H9 (cell line): ENCODE results near the gene ANAPC15. TPM values are rescaled to one million over a fixed set of nuclear protein-coding genes. Genes with fewer than 3 reads are reported as not detected.

ENCODE experiments used
- DNase-seq: peaks from one replicate; pipeline ENCODE4 v3.0.0-alpha.2; 2017
- H2AFZ ChIP-seq: one replicate; pipeline ENCODE4 v1.6.1; 2013; ENCODE audit warnings: mild to moderate bottlenecking, low read length, control low read depth, moderate library complexity
- H2AK5ac ChIP-seq: 2 replicates; pipeline ENCODE4 v1.6.1; 2013; ENCODE audit warnings: low read length, control low read depth, mixed read lengths; ENCODE audit not compliant: insufficient read length
- H2BK120ac ChIP-seq: one replicate; pipeline ENCODE4 v1.6.1; 2013; ENCODE audit warnings: low read depth, mild to moderate bottlenecking, low read length, control low read depth, inconsistent platforms; ENCODE audit not compliant: poor library complexity, severe bottlenecking
- H2BK12ac ChIP-seq: 2 replicates; pipeline ENCODE4 v1.6.1; 2013; ENCODE audit warnings: low read length, control low read depth, mixed read lengths, low read depth; ENCODE audit not compliant: insufficient read length
- H2BK15ac ChIP-seq: 2 replicates; pipeline ENCODE4 v1.6.1; 2013; ENCODE audit warnings: low read depth, low read length, control low read depth
- H2BK20ac ChIP-seq: one replicate; pipeline ENCODE4 v1.6.1; 2013; ENCODE audit warnings: low read depth, mild to moderate bottlenecking, low read length, control low read depth, inconsistent platforms; ENCODE audit not compliant: poor library complexity, severe bottlenecking
- H2BK5ac ChIP-seq: 2 replicates; pipeline ENCODE4 v1.6.1; 2013; ENCODE audit warnings: low read length, control low read depth, mixed read lengths; ENCODE audit not compliant: insufficient read length
- H3K14ac ChIP-seq: 2 replicates; pipeline ENCODE4 v1.6.1; 2013; ENCODE audit warnings: low read length, control low read depth; ENCODE audit not compliant: insufficient read depth
- H3K18ac ChIP-seq: 2 replicates; pipeline ENCODE4 v1.6.1; 2013; ENCODE audit warnings: low read depth, mild to moderate bottlenecking, mixed read lengths, low read length, control low read depth; ENCODE audit not compliant: insufficient read length
- H3K23ac ChIP-seq: 2 replicates; pipeline ENCODE4 v1.6.1; 2013; ENCODE audit warnings: low read length, control low read depth, mixed read lengths, low read depth; ENCODE audit not compliant: insufficient read length
- H3K23me2 ChIP-seq: 2 replicates; pipeline ENCODE4 v1.6.1; 2013; ENCODE audit warnings: low read depth, mild to moderate bottlenecking, mixed read lengths, low read length, control low read depth; ENCODE audit not compliant: insufficient read length, poor library complexity, severe bottlenecking
- H3K27ac ChIP-seq: 2 replicates; pipeline ENCODE4 v1.5.1; 2013; ENCODE audit warnings: low read length, control low read depth, mixed read lengths, low read depth; ENCODE audit not compliant: insufficient read length
- H3K27me3 ChIP-seq: 2 replicates; pipeline ENCODE4 v1.6.1; 2013; ENCODE audit warnings: low read length, control low read depth, inconsistent platforms; ENCODE audit not compliant: insufficient read depth
- H3K4ac ChIP-seq: 2 replicates; pipeline ENCODE4 v1.6.1; 2013; ENCODE audit warnings: low read depth, mild to moderate bottlenecking, control low read depth, inconsistent platforms, low read length, moderate library complexity
- H3K4me1 ChIP-seq: 2 replicates; pipeline ENCODE4 v1.6.1; 2013; ENCODE audit warnings: low read length, control low read depth, inconsistent platforms; ENCODE audit not compliant: insufficient read depth
- H3K4me2 ChIP-seq: 2 replicates; pipeline ENCODE4 v1.6.1; 2013; ENCODE audit warnings: low read length, control low read depth, mixed read lengths; ENCODE audit not compliant: insufficient read length, insufficient read depth
- H3K56ac ChIP-seq: 2 replicates; pipeline ENCODE4 v1.6.1; 2013; ENCODE audit warnings: low read depth, mild to moderate bottlenecking, mixed read lengths, low read length, control low read depth; ENCODE audit not compliant: insufficient read length
- H3K79me1 ChIP-seq: 2 replicates; pipeline ENCODE4 v1.6.1; 2013; ENCODE audit warnings: low read depth, mild to moderate bottlenecking, moderate library complexity, low read length, control low read depth, inconsistent platforms; ENCODE audit not compliant: insufficient read depth, poor library complexity, severe bottlenecking
- H3K79me2 ChIP-seq: 2 replicates; pipeline ENCODE4 v1.6.1; 2013; ENCODE audit warnings: low read length, control low read depth, inconsistent platforms; ENCODE audit not compliant: insufficient read depth
- H3K9ac ChIP-seq: 2 replicates; pipeline ENCODE4 v1.6.1; 2013; ENCODE audit warnings: low read length, control low read depth, mixed read lengths; ENCODE audit not compliant: insufficient read length; ENCODE audit errors: extremely low read depth
- H3K9me3 ChIP-seq: one replicate; pipeline ENCODE4 v1.6.1; 2013; ENCODE audit warnings: low read depth, low read length, inconsistent platforms; ENCODE audit not compliant: control insufficient read depth
- H3T11ph ChIP-seq: one replicate; pipeline ENCODE4 v1.6.1; 2013; ENCODE audit warnings: mild to moderate bottlenecking, low read length, control low read depth, inconsistent platforms
- H4K20me1 ChIP-seq: one replicate; pipeline ENCODE4 v1.6.1; 2013; ENCODE audit not compliant: control insufficient read depth, insufficient read length, insufficient read depth
- H4K5ac ChIP-seq: 2 replicates; pipeline ENCODE4 v1.6.1; 2013; ENCODE audit warnings: low read depth, mild to moderate bottlenecking, mixed read lengths, low read length, control low read depth; ENCODE audit not compliant: insufficient read length
- H4K8ac ChIP-seq: replicated peaks from 2 replicates; pipeline ENCODE4 v1.6.1; 2013; ENCODE audit warnings: low read length, control low read depth, mixed read lengths, low read depth; ENCODE audit not compliant: insufficient read length
- H4K91ac ChIP-seq: 2 replicates; pipeline ENCODE4 v1.6.1; 2013; ENCODE audit warnings: low read depth, mild to moderate bottlenecking, moderate library complexity, mixed read lengths, low read length, control low read depth; ENCODE audit not compliant: insufficient read length
- H3K27ac Mint-ChIP-seq, 3 experiments: 2 replicates in 2 of 3; 3 replicates in 1 of 3; pipeline ENCODE4 v1.8.0; 2020 to 2021; ENCODE audit warnings: mixed read lengths in 3 of 3, mild to moderate bottlenecking in 1 of 3, moderate library complexity in 1 of 3
- H3K27me3 Mint-ChIP-seq: 2 replicates; pipeline ENCODE4 v1.8.0; 2021; ENCODE audit warnings: low read depth, mild to moderate bottlenecking, moderate library complexity, mixed read lengths
- H3K36me3 Mint-ChIP-seq, 3 experiments: 2 replicates in 2 of 3; 3 replicates in 1 of 3; pipeline ENCODE4 v1.8.0; 2020 to 2021; ENCODE audit warnings: low read depth in 3 of 3, mixed read lengths in 3 of 3; ENCODE audit not compliant: insufficient read depth in 1 of 3
- H3K4me1 Mint-ChIP-seq, 2 experiments: 2 replicates each; pipeline ENCODE4 v1.8.0; 2020; ENCODE audit warnings: mixed read lengths in 2 of 2
- H3K4me3 Mint-ChIP-seq, 2 experiments: 2 replicates in 1 of 2; 3 replicates in 1 of 2; pipeline ENCODE4 v1.8.0; 2020 to 2021; ENCODE audit warnings: mild to moderate bottlenecking in 2 of 2, mixed read lengths in 2 of 2, moderate library complexity in 1 of 2
- H3K9me3 Mint-ChIP-seq, 2 experiments: 2 replicates in 1 of 2; 3 replicates in 1 of 2; pipeline ENCODE4 v1.8.0; 2020; ENCODE audit warnings: mild to moderate bottlenecking in 2 of 2, mixed read lengths in 2 of 2, moderate library complexity in 1 of 2
- CTCF ChIP-seq: fragments of 200-600 bp; sonication (generic); conservative IDR thresholded peaks from 3 replicates; pipeline ENCODE4 v1.8.0; 2021; ENCODE audit warnings: antibody characterized with exemption, mild to moderate bottlenecking
- WGBS: extraction: QIAGEN DNeasy Blood & Tissue Kit; methylation state at CpG from one replicate; pipeline ENCODE4 v1.1.7; 2013; ENCODE audit warnings: missing lambda C conversion rate, low lambda C conversion rate, mixed read lengths; ENCODE audit not compliant: insufficient read length; ENCODE audit errors: extremely low coverage; 5-methylcytosine and 5-hydroxymethylcytosine counted together
- total RNA-seq: library from RNA; stranded (reverse); gene quantifications from 2 replicates; pipeline ENCODE4 v1.2.1, GENCODE V29; 2021

ANAPC15 gene
- total RNA-seq, 1 experiment from 2014 or later, result 72.6 TPM

GRCh38 chr11:72138821-72139390 lies 26.4 kb upstream of the ANAPC15 start:
- Histone ChIP-seq H3K4ac (no peak overlapping the region), H3T11ph (no peak overlapping the region), H3K23me2 (no peaks in the 10 kb centered on the region), H2BK20ac (no peak overlapping the region), H3K27ac (no peak overlapping the region), H3K4me2 (no peak overlapping the region), H2BK120ac (no peak overlapping the region), H2BK15ac (no peak overlapping the region), H4K8ac (no peak overlapping the region), H3K79me2 (no peaks in the 10 kb centered on the region), H2BK5ac (no peak overlapping the region), H3K4me1 (no peaks in the 10 kb centered on the region; the same call in none of the 2 replicates), H3K23ac (no peak overlapping the region), H2AFZ (no peak overlapping the region), H4K5ac (no peak overlapping the region), H3K79me1 (no peaks in the 10 kb centered on the region), H3K18ac (no peak overlapping the region), H3K56ac (no peak overlapping the region), H2BK12ac (no peak overlapping the region), H3K9me3 (no peaks in the 10 kb centered on the region), H4K91ac (no peak overlapping the region), H3K9ac (no peak overlapping the region), H2AK5ac (no peak overlapping the region), H3K14ac (no peak overlapping the region), H4K20me1 (no peaks in the 10 kb centered on the region), H3K27me3 (no peaks in the 10 kb centered on the region)
- Mint-ChIP-seq H3K27me3 (peaks cover 11% of the 10 kb centered on the region), H3K4me3 (no peak overlapping the region; a peak in 1 of 5 replicates), H3K9me3 (no peaks in the 10 kb centered on the region), H3K27ac (no peak overlapping the region; a peak in 1 of 7 replicates), H3K36me3 (no peaks in the 10 kb centered on the region), H3K4me1 (peaks cover 3 to 5% of the 10 kb centered on the region in 2 experiments; a peak in 3 of 4 replicates)
- DNase-seq, result no peak
- no peak for TF ChIP-seq CTCF
- WGBS, result no CpG with 5 or more reads among the region's 12 CpGs
